Suppressor macrophage treated with lipopolysaccharide for 1 hour (primary cell): ENCODE data around the gene FRRS1.

Experiments used
- DNase-seq, 3 donors: peaks; one replicate each; pipeline ENCODE4 v3.0.0-alpha.2; 2020 to 2022

The FRRS1 gene

DNA sequence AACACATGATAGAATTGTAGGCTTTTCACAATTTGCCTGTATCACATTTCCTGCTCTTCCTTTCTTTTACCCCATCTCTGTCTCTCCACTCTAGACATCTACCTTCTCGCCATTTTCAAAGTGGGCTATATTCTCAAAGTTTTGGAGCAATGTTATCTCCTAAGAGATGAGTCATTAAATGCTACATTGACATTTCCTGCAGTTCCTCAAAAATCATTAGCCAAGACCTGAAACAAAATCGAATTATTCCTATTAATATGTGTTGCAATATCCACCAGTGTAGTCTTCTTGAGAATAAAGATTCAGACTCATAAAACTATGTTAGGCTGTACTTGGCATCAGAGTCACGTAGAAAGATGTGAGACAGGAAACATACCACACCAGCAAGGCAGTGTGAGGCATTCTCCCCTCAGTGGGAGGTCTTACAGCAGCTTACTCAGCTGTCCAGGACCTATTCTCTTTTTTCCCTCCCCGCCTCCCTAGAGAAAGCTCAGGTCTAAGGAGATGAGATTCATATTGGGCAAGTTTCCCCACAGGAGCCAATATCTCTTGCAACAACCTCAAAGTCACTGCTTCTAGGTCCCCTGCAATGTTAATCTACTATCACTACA, 38.8 kb downstream of the FRRS1 start:
- DNase-seq, result peak in 2 of 3 donors; percentile 16 to 24

DNA sequence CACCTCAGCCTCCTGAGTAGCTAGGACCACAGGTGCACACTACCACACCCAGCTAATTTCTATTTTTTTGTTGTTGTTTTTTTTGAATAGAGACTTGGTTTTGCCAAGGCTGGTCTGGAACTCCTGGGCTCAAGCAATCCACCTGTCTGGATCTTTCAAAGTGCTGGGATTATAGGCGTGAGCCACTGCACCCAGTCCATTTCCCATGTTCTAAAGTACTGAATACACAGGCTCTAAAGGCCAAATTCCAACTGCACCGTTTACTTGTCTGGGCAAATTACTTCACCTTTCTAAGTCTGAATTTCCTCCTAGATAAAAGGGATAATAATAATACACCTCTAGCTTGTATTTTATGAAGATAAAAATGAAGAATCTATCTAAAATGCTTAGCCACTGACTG, 39.6 kb downstream of the FRRS1 start:
- no peak for DNase-seq

- no peak for DNase-seq
Observed at GRCh38 chr1:99726407-99726806, 40.0 kb downstream of the FRRS1 start.

GRCh38 chr1:99725996-99726395, 40.4 kb downstream of the FRRS1 start:
- no peak for DNase-seq

DNA sequence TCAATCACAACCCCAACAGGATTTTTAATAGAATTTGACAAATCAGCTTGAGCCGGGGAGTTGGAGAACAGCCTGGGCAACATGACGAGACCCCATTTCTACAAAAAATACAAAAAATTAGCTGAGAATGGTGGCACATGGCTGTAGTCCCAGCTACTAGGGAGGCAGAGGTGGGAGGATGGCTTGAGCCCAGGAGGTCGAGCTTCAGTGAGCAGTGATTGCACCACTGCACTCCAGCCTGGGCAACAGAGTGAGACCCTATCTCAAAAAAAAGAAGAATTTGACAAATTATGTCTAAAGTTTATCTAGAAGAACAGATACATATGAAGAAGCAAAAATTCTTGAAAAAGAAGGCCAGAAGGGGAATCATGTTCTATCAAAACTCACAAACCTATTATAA, 43.2 kb downstream of the FRRS1 start:
- DNase-seq, result no peak

DNA sequence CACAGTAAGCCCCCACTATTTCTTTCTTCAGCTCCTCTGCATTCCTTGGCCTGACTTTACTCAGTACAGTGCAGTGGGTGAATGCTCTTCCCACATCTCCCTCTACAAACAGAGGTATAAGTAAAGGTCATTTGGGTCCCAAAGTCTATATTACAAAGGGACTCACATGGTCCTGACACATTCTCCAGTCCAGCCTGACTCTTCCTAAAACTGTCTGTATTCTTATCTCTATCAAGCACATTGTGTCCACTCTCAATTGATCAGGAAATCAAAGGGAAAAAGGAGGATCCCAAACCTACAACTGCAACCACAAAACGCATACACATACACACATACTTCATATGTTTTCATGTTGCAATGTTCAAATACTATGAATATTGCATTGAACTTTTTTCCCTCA, 49.4 kb downstream of the FRRS1 start:
- no peak for DNase-seq

GRCh38 chr1:99713006-99713405, 53.4 kb downstream of the FRRS1 start:
- DNase-seq, result no peak

DNA sequence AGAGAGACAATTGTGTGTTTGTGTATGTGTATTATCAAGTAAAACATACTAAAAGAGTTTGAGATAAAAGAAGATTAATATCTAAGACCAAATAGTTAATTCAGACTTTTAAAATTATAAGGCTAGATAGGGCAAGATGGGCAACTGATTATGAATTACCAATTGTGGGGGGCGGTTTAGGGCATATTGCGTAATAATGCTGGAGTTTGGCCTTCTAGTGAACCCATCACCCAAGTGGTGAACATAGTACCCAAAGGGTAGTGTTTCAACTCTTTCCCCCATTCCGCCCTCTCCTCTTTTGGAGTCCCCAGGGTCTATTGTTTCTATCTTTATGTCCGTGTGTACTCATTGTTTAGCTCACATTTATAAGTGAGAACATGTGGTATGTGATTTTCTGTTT, 55.4 kb downstream of the FRRS1 start:
- no peak for DNase-seq

DNA sequence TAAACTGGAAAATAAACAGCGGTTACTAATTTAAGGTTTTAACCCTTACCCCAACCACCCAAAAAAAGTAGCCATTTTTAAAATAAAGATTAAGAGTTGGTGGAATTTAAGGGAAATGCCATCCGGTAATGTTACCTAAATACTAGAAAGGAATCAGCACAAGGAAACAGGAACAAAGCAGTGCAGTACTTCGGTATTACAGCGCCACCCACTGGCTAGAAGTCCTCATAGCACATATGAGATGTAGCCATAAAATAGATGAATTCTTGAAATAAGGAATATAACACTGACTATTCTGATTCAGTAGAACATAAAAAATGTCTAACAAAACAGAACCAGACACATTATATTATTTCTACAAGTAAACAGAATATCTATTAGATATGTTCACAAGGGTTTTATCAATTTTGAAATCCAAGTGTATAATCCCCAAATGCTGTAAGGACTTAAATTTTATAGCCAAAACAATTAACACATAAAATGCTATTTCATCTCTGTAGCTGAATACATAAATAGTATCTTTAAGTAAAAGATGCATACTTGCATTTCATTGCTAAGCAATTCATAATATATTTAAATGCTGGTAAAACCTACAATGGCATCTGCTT, 58.8 kb downstream of the FRRS1 start:
- DNase-seq, result peak; percentile 79 to 82 (median 81)

- no peak for DNase-seq
Observed at GRCh38 chr1:99705385-99705784, 61.0 kb downstream of the FRRS1 start.

GRCh38 chr1:99704356-99704816, 62.0 kb downstream of the FRRS1 start:
- no peak for DNase-seq

GRCh38 chr1:99702221-99702620, 64.2 kb downstream of the FRRS1 start:
- no peak for DNase-seq

- peak; percentile 67 to 82 (median 82) for DNase-seq
Observed at GRCh38 chr1:99700020-99700419, 66.4 kb downstream of the FRRS1 start.

DNA sequence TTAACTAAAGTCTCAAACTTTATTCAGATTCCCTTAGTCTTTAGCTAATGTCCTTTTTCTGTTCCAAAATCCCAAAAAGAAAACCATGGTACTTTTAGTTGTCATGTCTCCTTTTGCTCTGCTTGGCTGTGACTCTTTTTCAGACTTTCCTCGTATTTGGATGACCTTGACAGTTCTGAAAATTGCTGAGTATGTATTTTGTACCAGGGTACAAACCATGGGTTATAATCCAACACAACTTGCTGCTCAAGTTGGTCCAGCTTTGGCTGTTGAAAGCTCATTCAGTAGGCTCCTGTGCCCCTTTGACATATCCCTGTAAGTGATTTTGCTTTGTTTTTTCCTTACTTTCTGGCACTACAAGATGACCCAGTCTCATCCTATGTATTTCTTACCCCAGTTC, 68.9 kb downstream of the FRRS1 start:
- no peak for DNase-seq

- DNase-seq, result no peak
Observed at GRCh38 chr1:99696616-99697015, 69.8 kb downstream of the FRRS1 start.

DNA sequence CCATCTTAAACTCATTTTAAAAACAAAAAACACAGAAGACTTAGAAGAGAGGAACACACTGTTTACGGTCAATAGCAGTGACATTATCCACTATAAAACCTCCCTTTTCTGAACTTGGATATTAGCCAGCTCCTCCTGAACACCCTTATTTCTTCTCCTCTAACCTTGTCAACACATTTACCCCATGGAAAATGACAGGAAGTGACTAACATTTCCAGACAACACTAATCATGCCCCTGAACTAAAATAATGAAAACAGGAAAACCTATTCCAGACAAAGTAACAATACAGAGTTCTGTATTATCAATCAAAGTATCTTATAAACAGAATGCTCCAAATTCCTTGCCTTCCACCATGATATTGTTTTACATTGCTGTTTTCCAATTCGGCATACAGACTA, 75.3 kb downstream of the FRRS1 start:
- no peak for DNase-seq

GRCh38 chr1:99685516-99686180, 80.8 kb downstream of the FRRS1 start:
- DNase-seq, result peak; percentile 46 to 60 (median 58)

- DNase-seq, result no peak
Observed at GRCh38 chr1:99682291-99682751, 84.1 kb downstream of the FRRS1 start.

GRCh38 chr1:99681583-99681982, 84.9 kb downstream of the FRRS1 start:
- no peak for DNase-seq

GRCh38 chr1:99680270-99680669, 86.2 kb downstream of the FRRS1 start:
- no peak for DNase-seq

- no peak for DNase-seq
Observed at GRCh38 chr1:99677416-99677815, 89.0 kb downstream of the FRRS1 start.

DNA sequence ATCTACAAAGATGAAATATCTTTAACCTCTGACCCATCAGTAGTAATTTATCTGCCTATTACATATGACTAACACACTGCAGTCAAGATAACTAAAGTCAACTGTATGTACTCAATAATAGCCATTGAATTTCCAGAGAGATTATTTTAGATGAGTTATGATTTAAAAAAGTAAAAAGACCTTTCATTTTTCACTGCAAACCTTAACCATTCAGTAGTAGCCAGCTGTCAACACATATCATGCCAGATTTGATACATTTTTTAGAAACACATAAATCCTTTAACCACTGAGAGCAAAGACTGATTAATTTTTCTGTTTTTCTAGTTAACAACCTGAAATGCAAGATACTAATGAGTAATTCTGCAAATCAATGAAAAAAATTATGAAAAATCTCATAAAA, 89.6 kb downstream of the FRRS1 start:
- DNase-seq, result no peak

GRCh38 chr1:99675994-99676393, 90.4 kb downstream of the FRRS1 start:
- DNase-seq, result no peak

DNA sequence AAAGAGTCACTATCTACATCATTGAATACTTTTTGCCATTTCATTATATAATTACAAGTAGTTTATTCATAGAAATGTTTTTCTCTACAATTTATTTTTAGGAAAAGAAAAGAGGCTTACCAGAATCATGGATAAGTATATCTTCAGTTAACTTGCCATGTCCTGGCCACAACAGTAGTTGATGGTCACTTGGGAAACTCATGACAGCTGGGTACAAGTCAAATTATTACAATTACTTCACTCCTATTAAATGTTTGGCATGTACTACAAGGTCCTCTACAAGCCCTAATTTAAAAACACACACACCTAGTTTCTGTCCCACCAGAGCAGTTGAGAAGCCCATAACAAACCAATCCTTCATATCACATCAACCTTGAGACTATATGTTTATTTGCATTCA, 91.1 kb downstream of the FRRS1 start:
- DNase-seq, result no peak
